T-helper 22 cell (primary cell): Measurements from ENCODE around the gene GAS2L1.

Experiments used
- DNase-seq: peaks from one replicate; pipeline ENCODE4 v3.0.0-alpha.2; 2020; ENCODE audit warnings: low read depth

The GAS2L1 gene

DNA sequence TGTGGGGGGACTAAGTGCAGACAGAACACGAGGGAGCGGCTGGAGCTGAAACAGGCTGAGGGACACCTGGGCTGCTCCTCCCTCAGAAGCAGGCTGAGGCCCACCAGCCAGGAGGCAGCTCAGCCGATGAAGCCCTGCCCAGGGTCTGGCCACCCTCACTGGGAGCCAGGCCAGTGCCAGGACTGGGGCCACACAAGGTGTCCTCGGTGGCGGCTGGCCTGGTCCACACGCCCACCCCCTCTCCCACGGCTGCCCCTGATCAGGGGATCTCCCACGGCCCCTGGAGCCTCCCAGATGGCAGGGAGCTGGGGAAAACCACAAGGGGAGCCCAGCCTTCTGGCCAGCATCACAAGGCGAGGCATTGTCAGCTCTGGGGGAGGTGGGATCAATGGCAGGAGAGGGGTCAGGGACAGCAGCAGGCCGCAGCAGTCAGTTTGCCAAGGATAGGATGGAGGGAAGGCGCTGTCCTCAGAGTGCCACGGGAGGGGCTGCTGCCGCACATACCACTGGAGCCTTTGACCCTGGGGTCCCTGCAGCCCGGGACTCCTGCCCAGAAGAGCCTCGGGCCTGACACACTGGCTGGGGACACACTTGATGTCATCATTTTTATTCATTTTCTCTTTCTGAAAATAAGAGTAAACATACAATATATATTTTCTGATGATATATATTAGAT is 20.8 kb downstream of the GAS2L1 start:
- no peak for DNase-seq

DNA sequence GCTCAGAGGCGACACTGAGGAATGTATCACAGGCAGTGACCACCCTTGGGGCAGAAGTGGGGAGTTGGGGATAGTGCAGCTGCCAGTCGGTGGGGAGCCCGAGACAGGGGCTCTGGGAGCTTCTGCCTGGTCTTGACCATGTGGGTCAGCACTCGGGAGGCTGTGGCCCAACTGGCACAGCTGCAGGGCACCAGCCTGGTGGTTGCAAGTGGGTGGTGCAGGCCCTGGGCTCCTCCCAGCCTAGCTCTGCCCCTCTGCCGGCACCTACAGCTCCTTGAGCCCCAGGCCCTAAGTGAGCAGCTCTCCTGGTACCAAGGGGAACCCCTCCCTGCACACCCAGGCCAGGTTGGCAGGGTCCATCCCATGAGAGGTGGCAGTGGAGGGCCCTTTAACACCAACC is 21.6 kb downstream of the GAS2L1 start:
- DNase-seq = no peak

DNA sequence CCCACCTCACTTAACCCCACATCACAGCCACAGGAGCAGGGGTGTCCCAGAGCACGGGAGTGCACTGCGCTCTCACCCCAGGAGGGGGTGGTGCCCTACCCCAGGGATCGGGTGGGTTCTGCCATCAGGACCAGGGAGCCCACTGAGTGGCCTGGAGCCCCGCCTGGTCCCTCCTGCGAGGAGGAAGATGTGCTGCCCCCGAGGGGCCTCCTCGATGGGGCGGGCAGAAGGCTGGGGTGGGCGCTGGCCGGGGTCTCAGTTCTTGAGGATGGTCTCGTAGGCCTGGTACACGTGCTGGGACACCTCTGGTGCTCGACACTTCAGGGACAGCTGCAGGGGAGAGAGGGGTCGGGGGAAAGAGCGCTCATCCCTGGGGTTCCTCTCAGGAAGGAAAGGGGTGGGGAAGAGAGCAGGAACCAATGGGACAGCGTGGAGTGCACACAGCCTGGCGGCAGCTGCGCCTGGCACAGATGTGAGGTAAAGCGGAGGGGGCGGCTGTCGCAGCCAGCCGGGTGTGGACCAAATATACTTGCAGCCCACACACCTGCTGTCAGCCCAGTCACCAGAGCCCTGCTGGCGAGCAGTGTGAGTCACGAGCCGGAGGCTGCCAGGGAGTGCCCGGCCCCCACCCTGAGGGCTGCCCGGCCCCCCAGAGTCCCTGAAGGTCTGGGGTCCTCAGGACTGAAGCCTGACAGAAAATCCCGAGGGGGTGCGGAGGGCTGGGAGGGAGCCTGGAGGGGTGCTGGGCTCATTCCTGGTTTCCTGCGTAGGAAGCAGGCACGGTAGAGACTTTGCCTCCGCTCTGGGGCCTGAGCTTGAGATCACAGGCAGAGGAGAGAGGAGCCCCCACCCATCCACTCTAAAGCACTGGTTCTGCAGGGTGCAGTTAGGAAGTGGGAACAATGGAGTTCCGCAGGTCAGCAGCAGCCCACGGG is 22.4 kb downstream of the GAS2L1 start:
- no peak for DNase-seq

DNA sequence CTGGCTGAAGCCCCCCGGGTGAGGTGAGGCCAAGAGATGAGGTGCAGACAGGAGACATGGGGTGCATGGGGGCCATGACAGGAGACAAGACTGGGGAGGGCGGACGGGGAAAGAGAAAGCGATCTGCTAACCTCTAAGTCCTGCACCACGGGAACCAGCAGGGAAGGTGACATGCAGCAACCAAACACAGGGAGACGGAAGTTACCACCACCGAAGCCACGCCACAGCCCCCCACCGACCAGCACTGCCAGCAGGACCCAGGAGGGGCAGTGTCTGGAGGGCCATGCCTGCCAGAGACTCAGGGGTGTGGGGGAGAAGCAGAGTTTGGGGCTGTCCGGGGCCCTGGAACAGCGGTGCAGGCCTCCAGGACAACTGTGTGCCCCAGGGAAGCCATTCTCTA is 23.1 kb downstream of the GAS2L1 start:
- no peak for DNase-seq

DNA sequence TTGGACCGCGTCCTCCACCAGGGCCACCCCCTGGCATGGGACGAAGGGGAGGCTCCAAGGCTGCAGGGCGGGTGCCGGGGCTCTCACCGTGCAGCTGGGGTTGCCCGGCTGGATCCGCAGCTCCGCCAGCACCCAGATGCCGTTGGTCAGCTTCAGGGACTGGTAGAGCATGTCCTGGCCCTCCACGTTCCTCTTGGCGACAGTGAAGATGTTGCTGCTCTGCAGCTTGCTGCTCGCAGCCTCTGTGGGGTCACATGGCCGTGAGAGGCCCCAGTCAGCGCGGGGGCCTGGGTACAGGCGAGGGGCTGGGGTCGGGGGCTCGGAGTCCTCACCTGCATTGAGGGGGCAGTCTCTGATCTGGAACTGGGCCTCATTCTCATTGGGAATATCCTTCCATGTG is 23.8 kb downstream of the GAS2L1 start:
- no peak for DNase-seq

DNA sequence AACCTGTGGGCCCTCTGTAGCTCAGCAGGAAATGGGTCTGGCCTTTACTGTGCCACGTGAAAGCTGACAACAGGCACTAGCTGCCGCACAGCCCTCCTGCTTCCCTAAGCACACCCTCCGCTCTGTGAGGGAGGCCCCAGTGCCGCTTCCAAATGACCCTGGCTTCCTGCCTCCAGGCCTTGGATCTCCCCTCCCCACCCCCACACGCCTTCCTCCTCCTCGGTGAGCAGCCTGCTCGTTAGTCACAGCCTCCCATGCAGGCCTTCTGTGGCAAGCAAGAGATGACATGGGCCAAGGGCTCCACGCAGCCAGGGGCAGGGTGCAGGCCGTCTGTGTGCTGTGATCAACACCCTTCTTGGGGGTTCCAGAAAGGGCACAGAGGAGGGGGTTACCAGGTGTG is 24.3 kb downstream of the GAS2L1 start:
- DNase-seq = no peak

DNA sequence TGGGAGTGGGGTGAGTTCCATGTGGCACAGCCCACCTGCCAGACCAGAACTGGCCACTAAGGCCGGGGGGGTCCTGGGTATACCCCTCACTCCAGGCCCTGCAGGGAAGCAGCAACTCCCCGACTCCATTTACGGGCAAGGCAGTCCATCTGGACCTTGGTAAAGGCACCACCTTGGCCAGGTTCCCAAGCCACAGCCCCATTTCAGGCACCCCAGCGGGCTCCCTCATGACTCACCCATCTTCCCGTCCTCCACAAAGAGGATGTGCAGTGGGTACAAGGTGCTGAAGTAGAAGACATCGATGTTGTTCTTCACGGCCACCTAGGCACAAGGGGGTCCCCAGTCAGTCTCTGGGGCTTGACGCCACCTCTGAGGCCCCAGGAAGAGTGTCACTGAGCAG is 24.8 kb downstream of the GAS2L1 start:
- no peak for DNase-seq

DNA sequence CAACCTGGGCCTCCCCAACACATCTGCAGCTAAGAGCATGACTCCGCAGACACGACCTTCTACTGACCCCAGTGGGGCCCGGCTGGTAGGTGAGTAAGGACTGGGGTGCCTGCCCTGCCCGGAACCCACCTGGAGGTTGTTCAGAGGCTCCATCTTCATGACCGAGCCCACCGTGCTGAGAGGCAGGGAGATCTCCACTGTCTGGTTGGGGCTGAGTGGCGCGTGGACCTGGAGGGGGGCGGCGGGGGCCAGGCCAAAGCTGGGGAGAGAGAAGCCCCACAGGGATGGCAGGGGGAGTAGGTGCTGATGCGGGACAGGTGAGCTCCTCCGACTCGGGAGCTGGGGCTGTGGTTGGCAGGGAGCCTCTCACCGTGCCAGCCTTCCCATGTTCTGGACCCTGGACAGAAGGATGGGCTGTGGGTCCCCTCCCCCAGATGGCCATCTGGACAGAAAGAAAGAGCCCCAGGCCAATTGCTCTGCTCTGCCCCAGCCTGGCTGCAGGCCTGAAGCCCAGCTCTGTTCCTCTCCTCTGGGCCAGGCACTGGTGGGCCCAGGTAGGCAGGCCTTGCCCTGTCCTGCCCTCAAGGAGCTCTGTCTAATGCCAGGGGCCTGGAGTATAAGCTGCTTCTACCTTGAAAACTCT is 25.3 kb downstream of the GAS2L1 start:
- DNase-seq = no peak

DNA sequence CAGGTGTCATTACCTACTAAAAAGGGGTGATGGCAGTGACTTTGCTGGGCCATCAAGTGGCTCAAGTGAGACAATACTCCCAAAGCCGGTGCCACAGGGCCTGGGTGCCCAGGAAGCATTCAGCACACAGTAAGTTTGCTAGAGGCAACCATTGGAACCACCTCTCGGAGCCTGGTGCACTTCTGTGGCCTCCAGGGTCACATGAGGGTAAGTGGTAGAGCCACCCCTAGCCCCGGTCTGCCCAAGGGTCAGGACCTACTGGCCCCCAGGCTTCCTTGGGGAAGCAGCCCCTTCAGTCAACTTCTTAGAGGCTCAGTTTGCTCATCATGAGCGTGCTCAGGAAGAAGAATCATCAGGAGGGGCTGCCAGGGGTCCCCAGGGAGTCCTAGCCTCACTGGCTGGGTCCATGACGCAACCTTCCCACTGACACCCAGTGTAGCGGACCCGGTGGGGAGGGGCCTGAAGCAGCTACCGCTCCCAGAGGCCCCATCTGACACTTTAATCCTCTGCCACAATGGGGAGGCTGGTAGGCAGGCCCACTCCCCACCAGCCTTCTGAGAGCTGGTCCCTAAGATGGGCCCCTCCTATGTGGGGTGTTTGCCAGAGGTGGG is 26.5 kb downstream of the GAS2L1 start:
- no peak for DNase-seq

DNA sequence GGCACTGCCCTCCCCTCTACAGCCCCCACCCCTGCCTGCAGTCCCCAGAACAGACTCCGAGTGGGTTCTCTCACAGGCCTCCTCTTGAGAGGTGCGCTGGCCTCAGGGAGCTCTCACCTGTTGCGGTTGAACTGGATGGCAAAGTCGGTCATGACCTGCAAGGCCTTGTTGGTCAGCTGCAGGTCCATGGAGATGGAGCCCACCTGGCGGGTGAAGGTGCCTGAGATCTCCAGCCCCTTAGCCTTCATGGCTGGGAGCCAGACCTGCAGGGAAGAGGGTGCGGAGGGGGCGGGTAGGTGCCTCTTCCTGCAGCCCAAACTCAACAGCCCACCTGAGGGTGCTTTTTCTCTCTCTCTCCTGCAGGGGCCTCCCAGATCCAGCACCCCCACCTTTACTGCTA is 27.7 kb downstream of the GAS2L1 start:
- DNase-seq = no peak

DNA sequence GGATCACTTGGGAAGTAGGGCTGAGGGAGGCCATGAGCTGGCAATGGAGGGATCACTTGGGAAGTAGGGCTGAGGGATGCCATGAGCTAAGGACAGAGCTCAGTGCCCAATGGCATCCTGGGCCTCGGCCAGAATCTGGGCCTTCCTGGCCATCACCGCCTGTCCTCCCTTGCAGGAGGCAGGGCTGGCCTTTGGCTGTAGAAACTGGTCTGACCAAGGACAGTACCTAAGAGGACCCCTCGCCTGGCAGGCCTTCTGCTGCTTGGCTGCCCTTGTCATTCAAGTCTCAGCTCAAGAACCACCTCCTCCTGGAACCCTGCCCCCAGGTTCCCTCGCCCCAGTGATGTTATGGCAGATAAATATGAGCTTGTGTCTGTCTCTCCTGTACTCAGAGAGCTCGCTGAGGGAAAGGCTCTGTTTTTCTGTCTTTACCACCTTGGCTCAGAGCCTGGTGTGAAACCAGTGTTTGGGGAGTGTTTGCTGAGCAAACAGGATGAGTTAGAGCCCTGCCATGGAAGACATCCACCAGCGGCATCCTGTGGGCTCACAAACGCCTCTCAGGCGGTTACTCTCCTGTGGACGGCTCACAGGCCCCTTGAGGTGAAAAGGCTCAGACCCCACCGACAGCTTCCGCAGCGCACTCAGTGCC is 28.4 kb downstream of the GAS2L1 start:
- no peak for DNase-seq

DNA sequence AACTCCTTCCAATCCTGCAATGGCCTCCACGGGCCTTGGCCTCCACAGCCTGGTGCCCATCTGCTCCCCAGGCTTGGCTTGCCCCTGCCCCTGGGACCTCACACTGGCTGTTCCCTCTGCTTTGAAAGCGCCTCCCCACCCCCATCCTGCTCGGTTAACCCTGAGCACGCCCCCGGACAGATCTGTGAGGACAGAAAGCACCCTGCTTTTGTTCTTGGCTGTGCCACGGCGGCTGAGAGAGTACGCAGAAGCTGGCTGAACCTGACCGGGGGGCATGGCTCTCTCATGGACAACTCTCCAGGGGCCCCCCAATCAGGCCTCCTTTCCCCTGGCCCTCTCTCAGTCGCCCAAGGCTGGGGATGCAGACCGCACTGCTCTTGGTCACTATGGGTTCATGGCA is 29.2 kb downstream of the GAS2L1 start:
- DNase-seq = no peak

DNA sequence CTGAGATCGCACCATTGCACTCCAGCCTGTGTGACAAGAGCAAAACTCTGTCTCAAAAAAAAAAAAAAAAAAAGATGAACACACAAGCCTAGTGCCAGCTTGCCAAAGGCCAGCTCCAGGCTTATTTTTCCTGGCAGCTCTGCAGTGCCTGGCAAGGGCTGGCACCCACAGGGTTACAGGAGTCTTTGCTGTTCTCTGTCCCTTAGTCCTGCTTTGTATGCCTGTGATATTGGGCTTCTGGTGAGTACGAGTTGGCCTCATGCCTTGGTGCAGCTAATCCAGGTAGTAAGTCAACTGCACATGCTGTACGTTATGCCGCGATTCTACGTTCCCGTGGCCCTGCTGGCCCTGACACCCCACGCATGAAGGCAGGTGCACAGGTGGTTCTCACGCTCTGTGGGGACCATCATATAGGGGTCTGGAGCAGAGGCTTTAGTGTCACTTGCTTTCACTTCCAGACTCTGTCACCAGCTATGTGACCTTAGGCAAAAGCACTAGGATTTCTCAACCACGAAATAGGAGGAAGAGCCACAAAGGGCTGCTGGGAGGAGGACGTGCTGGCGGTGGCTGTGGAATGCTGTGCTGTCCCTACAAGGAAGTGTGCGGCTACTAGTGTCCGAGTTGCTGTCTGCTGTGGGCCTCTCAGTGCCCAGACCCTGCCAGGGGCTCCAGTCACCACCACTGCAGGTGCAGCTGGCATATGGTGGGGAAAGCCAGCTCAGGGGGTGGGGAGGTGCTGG is 30.5 kb downstream of the GAS2L1 start:
- no peak for DNase-seq

DNA sequence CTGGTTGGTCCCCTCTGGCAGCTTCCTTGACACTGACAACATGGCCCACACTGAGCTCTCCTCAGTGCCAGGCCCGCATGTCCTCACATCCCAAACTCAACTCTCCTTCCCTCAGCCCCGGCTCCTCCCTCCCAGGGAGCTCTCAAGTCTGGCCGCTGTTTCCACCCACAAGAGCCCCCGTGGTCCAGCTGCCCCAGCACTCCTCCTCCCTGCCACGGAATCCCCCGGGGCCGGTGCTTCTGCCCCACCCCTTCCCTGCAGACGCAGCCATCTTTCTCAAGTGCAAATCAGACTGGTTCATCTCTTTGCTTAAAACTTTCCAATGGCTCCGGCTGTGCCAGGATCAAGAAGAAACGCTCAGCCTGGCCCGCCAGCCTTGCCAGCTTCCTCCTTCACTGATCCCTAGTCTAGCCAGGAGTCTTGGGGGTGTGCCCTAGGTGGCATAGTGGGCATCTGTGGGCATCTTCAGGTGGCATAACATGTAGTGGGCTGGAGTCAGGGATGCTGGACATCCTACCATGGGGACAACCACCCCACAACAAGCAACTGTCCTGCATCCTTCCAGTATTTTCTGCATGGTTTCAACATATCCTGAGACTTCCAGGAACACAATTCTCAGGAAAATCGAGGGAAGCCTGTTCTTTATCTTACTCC is 31.3 kb downstream of the GAS2L1 start:
- DNase-seq = no peak

DNA sequence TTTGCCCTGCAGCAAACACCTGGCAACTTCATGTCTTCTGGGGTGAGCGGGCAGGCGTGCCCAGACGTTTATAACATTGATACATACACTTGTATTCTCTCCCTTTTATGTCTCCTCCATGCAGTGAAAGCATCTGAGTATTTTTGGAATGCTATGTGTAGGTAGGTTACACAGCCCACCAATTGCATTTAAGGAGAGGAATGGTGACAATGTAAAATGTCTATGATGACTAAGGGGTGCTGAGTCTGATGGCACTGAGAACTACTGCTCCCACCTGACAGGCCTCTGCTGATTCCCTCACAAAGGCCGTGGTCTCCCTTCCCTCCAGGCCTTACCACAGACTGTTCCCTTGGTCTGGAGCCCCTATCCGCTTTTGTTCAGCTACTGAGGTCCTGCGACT is 31.9 kb downstream of the GAS2L1 start:
- no peak for DNase-seq

DNA sequence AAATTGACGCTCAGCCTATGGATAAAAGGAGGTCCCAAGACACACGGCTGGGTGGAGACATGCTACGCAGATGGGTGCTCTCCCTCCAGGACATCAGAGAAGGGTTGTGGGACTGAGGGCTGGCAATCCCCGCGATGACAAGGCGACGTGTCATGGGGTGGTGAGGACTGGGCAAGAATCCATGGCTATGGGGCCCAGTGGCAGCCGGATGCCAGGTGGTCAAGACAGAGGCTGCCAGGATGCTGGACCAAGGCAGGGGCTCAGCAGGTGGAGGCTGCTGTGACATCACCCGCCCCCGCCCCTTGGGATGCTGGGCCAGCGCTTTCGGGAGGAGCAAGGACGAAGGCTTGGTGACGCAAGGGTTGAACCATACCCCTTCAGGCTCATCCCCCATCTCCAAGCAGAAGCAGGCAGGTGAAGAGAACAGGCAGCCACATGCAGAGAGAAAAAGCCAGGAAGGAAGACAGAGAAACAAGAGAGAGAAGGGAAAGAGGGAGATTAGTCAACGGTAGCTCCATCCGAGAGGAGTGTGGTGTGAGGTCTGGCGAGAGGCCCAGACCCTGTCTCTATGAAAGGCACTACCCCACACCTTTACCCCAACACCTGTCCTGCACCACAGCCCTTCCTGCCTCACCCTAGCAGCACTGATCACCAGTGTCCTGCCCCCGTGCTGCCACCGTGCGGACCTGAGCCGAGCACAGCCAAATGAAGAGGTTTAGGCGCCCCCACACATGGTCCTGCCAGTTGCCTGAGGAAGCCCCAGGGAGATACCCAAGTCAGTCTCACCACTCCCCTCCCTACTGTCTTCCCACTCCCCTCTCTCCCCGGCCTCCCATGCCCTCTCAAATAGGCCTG is 33.2 kb downstream of the GAS2L1 start:
- no peak for DNase-seq

DNA sequence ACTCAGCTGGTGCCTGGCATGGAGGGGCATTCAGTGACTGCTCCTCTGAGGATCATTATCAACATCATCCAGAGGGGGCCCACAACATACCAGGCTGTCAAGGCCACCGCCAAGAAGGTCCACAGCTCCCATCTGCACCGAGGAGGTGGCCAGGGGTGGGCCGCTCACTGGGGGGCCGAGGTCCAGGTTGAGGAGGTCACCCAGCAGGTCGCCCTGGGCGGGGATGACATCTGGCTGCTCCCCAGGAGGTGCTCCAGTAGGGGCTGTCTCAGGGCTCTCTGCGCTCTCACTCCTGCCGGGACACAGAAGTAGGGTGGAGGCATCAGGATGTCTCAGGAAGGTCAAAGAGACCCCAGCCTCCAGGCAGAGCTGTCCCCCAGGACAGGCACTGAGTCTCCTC is 34.1 kb downstream of the GAS2L1 start:
- DNase-seq = no peak

DNA sequence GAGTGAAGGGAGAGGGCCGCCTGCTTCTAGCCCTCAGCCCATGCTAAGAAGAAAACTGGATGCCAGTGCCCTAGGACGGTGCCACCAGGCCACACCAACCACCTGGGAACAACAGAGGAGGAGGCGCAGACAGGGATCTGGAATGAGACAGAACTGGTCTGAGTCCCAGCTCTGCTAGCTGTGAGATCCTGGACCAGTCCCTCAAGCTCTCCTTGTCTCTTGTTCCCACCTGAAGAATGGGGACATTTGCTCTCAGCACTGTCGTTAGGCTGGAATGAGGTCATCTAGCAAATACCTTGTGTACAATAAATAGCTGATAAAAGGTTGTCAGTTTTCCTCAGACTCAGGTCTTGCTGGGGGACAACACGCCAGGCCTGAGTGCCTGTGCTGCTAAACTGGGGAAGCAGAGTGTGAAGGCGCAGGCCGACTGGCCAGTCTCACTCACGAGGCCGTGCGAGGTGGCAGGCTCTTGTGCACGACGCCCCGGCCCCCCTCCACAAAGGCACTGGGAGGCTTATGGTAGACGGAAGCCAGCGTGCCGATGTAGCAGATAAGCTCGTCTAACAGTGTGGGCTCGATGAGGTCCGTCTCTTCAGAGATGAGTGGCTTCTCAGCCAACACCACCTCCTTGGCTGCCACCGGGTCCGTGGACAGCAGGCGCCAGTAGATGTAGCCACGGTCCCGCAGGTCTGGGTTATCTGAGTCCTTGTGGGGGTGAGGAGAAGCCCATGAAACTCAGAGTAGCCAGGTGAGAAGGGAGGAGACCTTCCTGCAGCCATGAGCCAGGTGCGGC is 34.8 kb downstream of the GAS2L1 start:
- DNase-seq = no peak

DNA sequence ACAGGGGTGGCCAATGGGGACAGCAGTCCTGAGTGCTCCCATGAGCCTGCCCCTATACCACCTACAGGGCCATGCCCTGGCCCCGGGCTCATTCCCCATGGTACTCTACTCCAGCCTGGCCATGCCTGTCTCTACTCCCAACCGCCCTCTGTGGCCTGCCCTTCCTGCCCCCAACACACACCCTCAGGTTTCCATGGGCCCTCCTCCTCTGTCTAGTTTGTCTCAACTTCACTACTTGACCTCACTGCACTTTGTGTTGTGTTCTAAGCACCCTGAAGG is 35.3 kb downstream of the GAS2L1 start:
- DNase-seq = no peak
